Measurements from ENCODE around the gene EPAS1.

Gene EPAS1

DNA sequence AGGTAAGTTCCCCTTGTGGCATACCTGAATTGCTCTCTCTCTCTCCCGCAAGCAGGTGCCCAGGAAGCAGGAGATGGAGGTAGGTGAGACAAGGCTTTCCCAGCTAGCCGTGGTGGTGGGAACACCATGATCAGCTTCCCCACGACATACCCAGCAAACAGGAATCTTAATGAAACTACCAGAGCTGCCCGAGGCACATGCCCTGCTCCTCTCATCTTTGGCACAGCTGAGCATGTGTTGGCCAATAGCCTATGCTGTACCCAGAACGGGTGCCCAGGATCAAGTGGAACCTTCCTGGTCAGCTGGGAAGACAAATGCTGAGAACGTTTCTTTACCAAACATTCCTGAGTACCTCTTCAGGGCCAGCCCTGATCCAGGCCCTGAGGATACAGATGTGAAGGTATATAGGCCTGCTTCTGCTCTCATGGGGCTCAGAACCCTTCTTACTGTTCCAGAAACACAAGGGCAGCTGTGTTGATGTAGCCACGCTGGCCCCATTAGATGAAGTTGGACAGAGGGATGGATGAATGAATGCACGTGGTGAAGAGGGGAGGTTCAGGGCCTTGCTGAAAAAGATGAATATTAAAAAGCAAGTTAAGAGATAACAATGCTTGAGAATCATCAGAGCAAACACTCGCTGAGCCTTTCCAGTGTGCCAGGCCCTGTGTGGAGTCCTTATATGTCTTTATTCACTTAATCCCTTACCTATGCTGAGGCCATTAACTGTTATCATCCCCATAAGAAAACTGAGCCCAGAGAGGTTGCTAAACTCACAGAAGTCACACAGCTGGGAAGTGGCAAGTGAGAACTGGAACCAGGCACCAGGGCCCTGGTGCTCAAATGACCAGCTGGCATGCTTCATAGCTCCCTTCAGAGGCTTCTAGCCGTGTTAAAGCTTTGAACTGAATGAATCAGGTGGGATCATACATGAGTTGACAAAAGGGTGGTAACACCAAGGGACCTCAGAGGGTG, 113.4 kb downstream of the EPAS1 start:
- FAIRE-seq (no peak), DNase-seq (ENCODE audit: insufficient read length, low spot score) (no peak)
- TF ChIP-seq, protein P1, sequence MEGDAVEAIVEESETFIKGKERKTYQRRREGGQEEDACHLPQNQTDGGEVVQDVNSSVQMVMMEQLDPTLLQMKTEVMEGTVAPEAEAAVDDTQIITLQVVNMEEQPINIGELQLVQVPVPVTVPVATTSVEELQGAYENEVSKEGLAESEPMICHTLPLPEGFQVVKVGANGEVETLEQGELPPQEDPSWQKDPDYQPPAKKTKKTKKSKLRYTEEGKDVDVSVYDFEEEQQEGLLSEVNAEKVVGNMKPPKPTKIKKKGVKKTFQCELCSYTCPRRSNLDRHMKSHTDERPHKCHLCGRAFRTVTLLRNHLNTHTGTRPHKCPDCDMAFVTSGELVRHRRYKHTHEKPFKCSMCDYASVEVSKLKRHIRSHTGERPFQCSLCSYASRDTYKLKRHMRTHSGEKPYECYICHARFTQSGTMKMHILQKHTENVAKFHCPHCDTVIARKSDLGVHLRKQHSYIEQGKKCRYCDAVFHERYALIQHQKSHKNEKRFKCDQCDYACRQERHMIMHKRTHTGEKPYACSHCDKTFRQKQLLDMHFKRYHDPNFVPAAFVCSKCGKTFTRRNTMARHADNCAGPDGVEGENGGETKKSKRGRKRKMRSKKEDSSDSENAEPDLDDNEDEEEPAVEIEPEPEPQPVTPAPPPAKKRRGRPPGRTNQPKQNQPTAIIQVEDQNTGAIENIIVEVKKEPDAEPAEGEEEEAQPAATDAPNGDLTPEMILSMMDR (IDR thresholded peaks at IDR 0.05; ENCODE audit: insufficient read depth, missing control alignments), result no peak

DNA sequence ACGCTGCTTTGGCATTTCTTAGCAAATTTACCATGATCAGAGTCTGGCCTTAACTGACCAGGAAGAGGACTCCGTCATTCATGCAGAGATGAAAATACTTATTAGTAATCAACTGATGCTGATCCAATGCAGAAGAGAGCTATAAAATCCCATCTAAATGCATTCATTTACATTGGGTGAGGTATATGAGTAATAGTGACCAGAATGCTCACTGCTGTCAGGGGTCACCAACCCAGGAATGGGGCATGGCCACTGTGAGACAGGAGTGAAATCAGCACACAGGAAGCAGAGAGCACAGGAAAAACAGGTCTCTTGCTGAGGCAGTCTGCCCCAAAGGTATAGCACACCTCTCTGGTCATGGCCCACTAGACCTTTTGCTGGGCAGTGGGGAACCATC, 114.0 kb downstream of the EPAS1 start:
- FAIRE-seq (no peak), DNase-seq (ENCODE audit: insufficient read length, low spot score) (no peak)
- TF ChIP-seq, protein P1 (IDR thresholded peaks at IDR 0.05; ENCODE audit: insufficient read depth, missing control alignments), result no peak

DNA sequence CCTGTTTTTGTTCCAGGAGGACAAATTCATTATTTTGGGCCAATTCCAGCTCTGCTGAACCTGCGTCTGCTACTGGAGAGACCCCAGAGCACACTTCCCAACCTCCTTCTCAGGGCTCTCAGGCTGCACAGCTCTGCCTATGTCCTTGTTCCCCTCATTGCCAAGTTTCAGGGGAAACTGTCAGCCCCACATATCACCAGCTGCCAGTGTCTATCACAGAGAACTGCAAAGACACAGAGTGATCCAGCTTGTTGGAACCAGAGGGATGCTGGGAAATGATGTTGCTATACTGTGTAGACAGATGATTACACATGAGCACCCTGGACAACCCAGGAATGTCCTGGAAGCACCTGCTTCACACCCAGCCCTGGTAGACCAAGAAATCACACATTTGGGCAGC, 114.8 kb downstream of the EPAS1 start:
- FAIRE-seq (no peak), DNase-seq (ENCODE audit: insufficient read length, low spot score) (no peak)
- TF ChIP-seq, protein P1 (IDR thresholded peaks at IDR 0.05; ENCODE audit: insufficient read depth, missing control alignments), result no peak

DNA sequence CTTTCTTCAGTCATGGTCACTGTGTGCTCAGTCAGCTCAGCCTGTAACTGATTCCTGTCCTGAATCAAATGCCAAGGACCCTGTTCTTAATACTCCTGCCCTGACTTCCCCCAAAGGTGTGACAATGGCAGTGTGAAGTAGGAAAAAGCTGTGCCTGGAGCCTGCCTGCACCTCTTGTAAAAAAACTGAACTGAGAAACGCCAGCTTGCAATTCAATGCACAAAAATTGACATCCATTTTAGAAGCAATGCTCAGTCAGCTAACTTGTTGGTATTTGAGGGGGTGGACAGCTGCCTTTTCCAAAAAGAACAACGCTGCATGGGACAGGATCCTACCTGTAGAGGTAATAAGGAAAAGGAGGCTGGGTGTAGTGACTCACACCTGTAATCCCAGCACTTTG, 115.9 kb downstream of the EPAS1 start:
- FAIRE-seq (no peak), DNase-seq (ENCODE audit: insufficient read length, low spot score) (no peak)
- TF ChIP-seq, protein P1 (IDR thresholded peaks at IDR 0.05; ENCODE audit: insufficient read depth, missing control alignments), result no peak

DNA sequence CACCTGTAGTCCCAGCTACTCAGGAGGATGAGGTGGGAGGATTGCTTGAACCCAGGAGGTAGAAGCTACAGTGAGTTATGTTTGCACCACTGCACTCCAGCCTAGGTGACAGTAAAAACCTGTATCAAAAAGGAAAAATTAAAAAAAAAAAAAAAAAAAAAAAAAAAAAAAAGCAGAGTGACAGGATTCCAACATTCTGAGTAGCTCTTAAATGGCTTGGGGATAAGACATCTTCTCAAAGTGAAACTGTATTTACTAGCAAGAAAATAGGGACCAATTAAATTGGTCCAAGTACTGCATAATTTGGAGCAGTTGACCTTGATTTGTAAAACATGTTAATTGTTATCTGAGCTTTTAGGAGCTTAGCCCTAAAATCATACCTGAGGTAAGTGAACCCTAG, 116.4 kb downstream of the EPAS1 start:
- FAIRE-seq (no peak), DNase-seq (ENCODE audit: insufficient read length, low spot score) (no peak)
- TF ChIP-seq, protein P1 (IDR thresholded peaks at IDR 0.05; ENCODE audit: insufficient read depth, missing control alignments), result no peak

DNA sequence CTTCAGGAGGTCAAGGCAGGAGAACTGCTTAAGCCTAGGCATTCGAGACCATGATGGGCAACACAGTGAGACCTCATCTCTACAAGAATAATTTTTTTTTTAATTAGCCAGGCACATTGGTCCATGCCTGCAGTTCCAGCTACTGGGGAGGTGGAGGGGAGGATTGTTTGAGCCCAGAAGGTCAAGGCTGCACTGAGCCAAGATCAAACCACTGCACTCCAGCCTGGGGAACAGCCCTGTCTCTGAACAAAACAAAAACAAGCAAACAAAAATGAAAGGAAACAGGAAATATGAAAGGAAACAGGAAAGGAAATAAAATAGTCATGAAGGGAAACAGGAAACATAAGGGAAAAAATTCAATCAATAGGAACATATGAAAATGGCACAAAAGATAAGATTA, 117.5 kb downstream of the EPAS1 start:
- no peak for DNase-seq (ENCODE audit: insufficient read length, low spot score)
- TF ChIP-seq, protein P1 (IDR thresholded peaks at IDR 0.05; ENCODE audit: insufficient read depth, missing control alignments), result no peak
- no peak for FAIRE-seq

DNA sequence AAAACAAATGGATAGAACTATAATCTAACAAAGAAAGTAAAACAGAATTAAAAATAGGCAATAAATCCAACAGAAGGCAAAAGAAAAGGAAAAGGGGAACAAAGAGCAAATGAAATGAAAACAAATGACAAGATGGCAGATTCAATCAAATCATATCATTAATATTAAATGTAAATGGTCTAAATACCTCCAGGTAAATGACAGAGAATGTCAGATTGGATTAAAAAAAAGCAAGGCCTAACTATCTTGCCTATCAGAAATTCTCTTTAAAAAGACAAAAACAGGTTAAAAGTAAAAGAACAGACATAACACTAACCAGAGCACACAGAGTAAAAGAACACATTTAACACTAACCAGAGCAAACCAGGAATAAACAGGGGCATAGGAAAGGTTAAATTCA, 119.1 kb downstream of the EPAS1 start:
- TF ChIP-seq, protein P1 (IDR thresholded peaks at IDR 0.05; ENCODE audit: insufficient read depth, missing control alignments), result no peak
- no peak for DNase-seq (ENCODE audit: insufficient read length, low spot score)
- FAIRE-seq, result no peak

Data from D721Med (cell line).